A549 (cell line): ENCODE measurements around the gene GLIS1. TPM values are rescaled to one million over a fixed set of nuclear protein-coding genes. Genes with fewer than 3 reads are reported as not detected.

ENCODE experiments used
- ATAC-seq, 2 experiments: fragments of 200-7000 bp in 1 of 2; fragments of >200 bp in 1 of 2; cut with Nextera tagmentation in 1 of 2; cut with Tn5 transposase in 1 of 2; 3 replicates each; pipeline versions ENCODE4 v1.8.0 to v1.9.1; 2018 to 2020; ENCODE audit warnings: mild to moderate bottlenecking in 1 of 2, moderate library complexity in 1 of 2
- CTCF ChIA-PET: fragments of 300-600 bp; sonication (Branson Sonifier 250); formaldehyde crosslinking; extraction: SDS; loops from one replicate; lab custom pipeline; 2021; ENCODE audit warnings: antibody characterized with exemption, inconsistent platforms; lab: Yijun Ruan, JAX
- POLR2A ChIA-PET: fragments of 350-600 bp; formaldehyde crosslinking; extraction: SDS; loops from one replicate; lab custom pipeline; 2021; ENCODE audit warnings: antibody characterized with exemption, inconsistent platforms; lab: Yijun Ruan, JAX
- DNase-seq, 2 experiments: peaks; one replicate each; pipeline versions ENCODE4 v3.0.0 to v3.0.0-alpha.2; 2011 to 2016; ENCODE audit warnings: low read depth in 1 of 2, low spot score in 1 of 2
- FAIRE-seq: peaks from 2 replicates; lab custom pipeline; 2011; peaks lifted over from hg19 to GRCh38; lab: Jason Lieb, UNC
- H3K27ac ChIP-seq, 2 experiments: fragments of >200 bp; sonication (Bioruptor Twin); formaldehyde crosslinking; 3 replicates each; pipeline ENCODE4 v1.5.1; 2016 to 2017
- H3K4me1 ChIP-seq: fragments of >200 bp; sonication (Bioruptor Twin); formaldehyde crosslinking; 3 replicates; pipeline ENCODE4 v1.6.1; 2016
- H3K4me2 ChIP-seq: fragments of >200 bp; sonication (Bioruptor Twin); formaldehyde crosslinking; 3 replicates; pipeline ENCODE4 v1.6.1; 2016
- H3K4me3 ChIP-seq: fragments of >200 bp; sonication (Bioruptor Twin); formaldehyde crosslinking; 3 replicates; pipeline ENCODE4 v1.5.1; 2016
- H3K9me3 ChIP-seq: fragments of >200 bp; sonication (Bioruptor Twin); formaldehyde crosslinking; 3 replicates; pipeline ENCODE4 v1.6.1; 2016
- CBX8 ChIP-seq: fragments of 200-600 bp; sonication (generic); IDR thresholded peaks from 2 replicates; pipeline ENCODE4 v1.6.1; 2016
- EHMT2 ChIP-seq: fragments of 200-600 bp; sonication (generic); IDR thresholded peaks from 2 replicates; pipeline ENCODE4 v1.6.1; 2016; ENCODE audit warnings: antibody characterized with exemption, low read depth, mild to moderate bottlenecking, moderate library complexity
- FOSB ChIP-seq: fragments of 250-450 bp; sonication (Bioruptor Pico); IDR thresholded peaks from 2 replicates; pipeline ENCODE4 v1.5.0; 2020; ENCODE audit warnings: mild to moderate bottlenecking, moderate library complexity
- HDAC2 ChIP-seq: fragments of 200-600 bp; sonication (generic); IDR thresholded peaks from 2 replicates; pipeline ENCODE4 v1.6.1; 2016
- KDM5A ChIP-seq: fragments of 200-600 bp; sonication (generic); IDR thresholded peaks from 2 replicates; pipeline ENCODE4 v1.6.1; 2016; ENCODE audit warnings: antibody characterized with exemption, mild to moderate bottlenecking
- MAFK ChIP-seq: fragments of 450-650 bp; IDR thresholded peaks from 2 replicates; pipeline ENCODE4 v1.6.1; 2014; ENCODE audit not compliant: partially characterized antibody
- NFE2L2 ChIP-seq: fragments of 150-350 bp; conservative IDR thresholded peaks from 2 replicates; pipeline ENCODE4 v1.6.1; 2014; ENCODE audit warnings: low read length
- NR3C1 ChIP-seq: fragments of >200 bp; sonication (Bioruptor Twin); formaldehyde crosslinking; IDR thresholded peaks from 3 replicates; pipeline ENCODE4 v1.6.1; 2017
- PHF8 ChIP-seq: fragments of 200-600 bp; sonication (generic); IDR thresholded peaks from 2 replicates; pipeline ENCODE4 v1.6.1; 2016; ENCODE audit warnings: low read depth, mild to moderate bottlenecking, antibody characterized with exemption, moderate library complexity, borderline replicate concordance
- REST ChIP-seq: fragments of 200-600 bp; sonication (generic); IDR thresholded peaks from 2 replicates; pipeline ENCODE4 v1.6.1; 2016; ENCODE audit warnings: antibody characterized with exemption, mild to moderate bottlenecking, moderate library complexity
- ZNF302 ChIP-seq: fragments of 250-450 bp; sonication (Bioruptor Pico); IDR thresholded peaks from 2 replicates; pipeline ENCODE4 v1.9.0; 2021; ENCODE audit warnings: inconsistent platforms, mild to moderate bottlenecking, moderate library complexity
- ZSCAN20 ChIP-seq: fragments of 250-450 bp; sonication (Bioruptor Pico); IDR thresholded peaks from 2 replicates; pipeline ENCODE4 v1.8.0; 2022; ENCODE audit warnings: mild to moderate bottlenecking, moderate library complexity
- WGBS: methylation state at CpG from one replicate; pipeline ENCODE4 v1.1.6; 2017; ENCODE audit errors: missing lambda C conversion rate; 5-methylcytosine and 5-hydroxymethylcytosine counted together
- polyA plus RNA-seq, 4 experiments: library from polyadenylated mRNA; depleted of rRNA in 3 of 4; stranded (reverse); fragments of >200 nt; fragmentation: RNase III in 1 of 4; extraction: RNeasy Plus Mini Kit Qiagen cat#74134 plus additional on column Dnase treatment in 1 of 4; gene quantifications; 2 replicates in 3 of 4; 3 replicates in 1 of 4; pipeline ENCODE4 v1.2.3, GENCODE V29; 2011 to 2017
- TF ChIP-seq, protein P1 (sequence below): fragments of 150-350 bp; IDR thresholded peaks from 2 replicates; pipeline ENCODE4 v1.6.1; 2014; ENCODE audit warnings: low read depth, mild to moderate bottlenecking, low read length
- TF ChIP-seq, protein P2 (sequence below): IDR thresholded peaks from 2 replicates; pipeline ENCODE4 v1.6.1; 2012

Gene GLIS1
- polyA plus RNA-seq, 2 of the 4 experiments (the other 2 are of a cell fraction): 0.04 TPM; not detected in 1

DNA sequence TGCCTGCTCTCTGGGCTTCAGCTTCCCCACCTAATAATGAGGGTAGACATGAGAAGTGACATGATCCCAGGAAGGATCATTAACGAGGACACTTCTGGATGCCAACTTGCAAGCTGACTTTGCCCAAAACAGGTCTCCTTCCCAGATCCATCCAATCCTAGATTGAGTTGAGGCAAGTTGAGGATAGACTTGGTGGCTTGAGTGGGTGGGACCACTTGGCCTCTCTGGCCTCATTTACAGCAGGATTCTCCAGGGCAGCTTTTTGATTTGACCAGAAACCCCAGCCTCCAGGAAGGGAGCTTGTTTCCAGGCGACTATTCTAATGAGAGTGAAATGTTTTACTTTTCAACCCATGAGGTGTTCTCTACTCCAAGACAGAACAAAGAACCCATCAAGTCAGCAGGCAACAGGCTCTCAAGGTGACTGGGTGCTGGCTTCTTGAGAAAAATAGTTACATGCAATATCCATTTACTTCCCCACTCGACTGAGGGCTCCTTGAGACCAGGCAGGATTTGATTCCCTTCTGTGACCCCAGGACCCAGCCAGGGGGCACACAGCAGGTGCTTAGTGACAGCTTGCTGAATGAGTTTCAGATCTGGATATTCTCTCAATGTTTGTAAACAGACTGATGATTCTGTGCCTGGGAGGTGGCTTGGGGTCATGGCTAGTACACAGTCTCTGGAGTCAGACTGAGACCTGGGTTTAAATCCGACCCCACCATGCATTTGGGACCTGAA is 151.5 kb downstream of the GLIS1 start (continued):
- TF ChIP-seq EHMT2 (no peak), MAFK (no peak)

DNA sequence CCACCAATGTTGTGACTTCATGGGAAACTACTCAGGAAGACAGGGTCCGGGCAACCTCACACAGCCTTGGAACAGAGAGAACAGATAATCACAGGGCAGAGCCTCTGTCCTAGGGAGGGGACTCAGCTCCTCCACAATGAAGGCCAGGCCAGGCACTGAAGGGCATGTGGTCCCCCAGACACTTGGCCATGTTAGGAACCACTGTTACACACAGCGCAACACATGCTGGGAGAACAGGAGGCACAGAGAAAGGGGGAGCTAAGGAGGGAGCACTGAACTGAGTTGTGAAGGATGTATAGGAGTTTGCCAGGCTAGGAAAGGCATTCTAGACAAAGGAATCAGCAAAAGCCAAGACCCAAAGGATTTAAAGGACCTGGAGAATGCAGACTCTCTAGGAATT is 152.2 kb downstream of the GLIS1 start:
- Histone ChIP-seq H3K4me3 (no peak overlapping the region), H3K4me2 (no peak overlapping the region), H3K27ac (no peak overlapping the region), H3K9me3 (no peaks in the 10 kb centered on the region), H3K4me1 (no peaks in the 10 kb centered on the region)
- no peak for FAIRE-seq
- POLR2A ChIA-PET: no interaction called here
- no peak for ATAC-seq
- CTCF ChIA-PET: interaction anchor here (1.0 kb wide), 1 partner anchor 34 kb away, joined by 3 read pairs; no protein-coding TSS in a partner anchor
- DNase-seq: no peak
- WGBS: 83% methylated on average over 2 of the region's 2 CpGs
- no peak for TF ChIP-seq NFE2L2
- no peak for TF ChIP-seq FOSB (CRISPR knock-in tag)
- TF ChIP-seq, protein P1, sequence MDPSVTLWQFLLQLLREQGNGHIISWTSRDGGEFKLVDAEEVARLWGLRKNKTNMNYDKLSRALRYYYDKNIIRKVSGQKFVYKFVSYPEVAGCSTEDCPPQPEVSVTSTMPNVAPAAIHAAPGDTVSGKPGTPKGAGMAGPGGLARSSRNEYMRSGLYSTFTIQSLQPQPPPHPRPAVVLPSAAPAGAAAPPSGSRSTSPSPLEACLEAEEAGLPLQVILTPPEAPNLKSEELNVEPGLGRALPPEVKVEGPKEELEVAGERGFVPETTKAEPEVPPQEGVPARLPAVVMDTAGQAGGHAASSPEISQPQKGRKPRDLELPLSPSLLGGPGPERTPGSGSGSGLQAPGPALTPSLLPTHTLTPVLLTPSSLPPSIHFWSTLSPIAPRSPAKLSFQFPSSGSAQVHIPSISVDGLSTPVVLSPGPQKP: no peak
- TF ChIP-seq, protein P2, sequence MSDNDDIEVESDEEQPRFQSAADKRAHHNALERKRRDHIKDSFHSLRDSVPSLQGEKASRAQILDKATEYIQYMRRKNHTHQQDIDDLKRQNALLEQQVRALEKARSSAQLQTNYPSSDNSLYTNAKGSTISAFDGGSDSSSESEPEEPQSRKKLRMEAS: no peak
- TF ChIP-seq ZSCAN20 (CRISPR knock-in tag): no peak
- TF ChIP-seq NR3C1: no peak
- no peak for TF ChIP-seq KDM5A
- no peak for TF ChIP-seq HDAC2
- TF ChIP-seq ZNF302 (CRISPR knock-in tag): no peak
- TF ChIP-seq PHF8: no peak
- no peak for TF ChIP-seq REST

DNA sequence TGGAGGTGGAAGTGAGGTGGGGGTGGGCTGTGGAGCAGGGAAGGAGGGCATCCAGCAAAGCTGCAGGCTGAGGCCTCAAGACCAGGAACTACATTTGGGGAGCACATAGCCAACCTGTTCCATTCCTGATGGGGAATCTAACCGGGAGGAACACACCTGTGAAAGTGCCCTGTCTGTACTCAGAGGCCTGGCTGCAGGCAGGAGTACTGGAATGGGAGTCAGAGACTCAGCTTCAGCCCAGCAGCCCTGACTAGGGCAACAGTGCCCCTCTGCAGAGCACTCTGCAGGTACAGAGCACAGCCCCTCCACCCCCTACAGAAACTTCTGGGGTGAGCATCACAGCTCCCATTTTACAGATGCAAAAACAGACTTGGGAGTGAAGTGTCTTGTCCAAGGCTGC is 153.4 kb downstream of the GLIS1 start:
- no peaks in the 10 kb centered on the region for H3K4me1 ChIP-seq
- no peak overlapping the region for H3K27ac ChIP-seq
- CTCF ChIA-PET: no interaction called here
- TF ChIP-seq PHF8 (no peak), KDM5A (no peak), CBX8 (no peak)
- H3K9me3 ChIP-seq: no peaks in the 10 kb centered on the region
- WGBS: 38% methylated on average over 1 of the region's 1 CpG
- no peak for ATAC-seq
- DNase-seq: no peak
- H3K4me2 ChIP-seq: no peak overlapping the region
- FAIRE-seq: no peak
- no peak overlapping the region for H3K4me3 ChIP-seq
- POLR2A ChIA-PET: no interaction called here

DNA sequence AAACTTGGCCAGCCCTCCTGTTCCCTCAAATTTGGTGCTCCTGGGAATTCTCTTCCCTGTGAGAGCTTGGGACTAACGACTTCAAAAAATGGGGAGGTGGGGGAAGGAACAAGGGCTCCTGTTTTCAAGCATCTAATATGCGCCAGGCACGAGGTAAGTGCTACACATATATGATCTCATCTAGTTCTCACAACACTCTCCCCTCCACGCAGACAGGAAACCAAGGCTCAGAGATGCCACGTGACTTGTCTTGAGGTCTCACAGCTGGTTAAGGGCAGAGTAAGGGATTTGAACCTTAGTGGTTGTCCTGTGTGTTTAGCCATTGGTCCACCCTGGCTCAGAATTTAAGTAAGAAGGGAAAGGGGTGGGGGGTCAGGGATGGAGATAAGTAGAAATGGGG is 153.8 kb downstream of the GLIS1 start:
- FAIRE-seq (no peak), ATAC-seq (no peak), DNase-seq (no peak)
- H3K9me3 ChIP-seq: no peaks in the 10 kb centered on the region
- no peak overlapping the region for H3K4me3 ChIP-seq
- no peak overlapping the region for H3K27ac ChIP-seq
- WGBS: 52% methylated on average over 5 of the region's 5 CpGs
- no peak overlapping the region for H3K4me2 ChIP-seq
- CTCF ChIA-PET: interaction anchor here (0.6 kb wide), 1 partner anchor 13 kb away, joined by 3 read pairs; no protein-coding TSS in a partner anchor
- no peak for TF ChIP-seq NR3C1
- POLR2A ChIA-PET: no interaction called here
- no peaks in the 10 kb centered on the region for H3K4me1 ChIP-seq
